Smooth muscle cell (in vitro differentiated cells): ENCODE data around the gene LTA4H. TPM values are rescaled to one million over a fixed set of nuclear protein-coding genes. Genes with fewer than 3 reads are reported as not detected.

Source experiments
- DNase-seq: peaks from one replicate; lab custom pipeline; 2025; ENCODE audit not compliant: unreplicated experiment; lab: John Stamatoyannopoulos, UW
- H2AFZ ChIP-seq: fragments of 200-600 bp; sonication (generic); 2 replicates; pipeline ENCODE4 v1.6.0; 2016; ENCODE audit warnings: antibody characterized with exemption, low read depth, mild to moderate bottlenecking
- H3F3A ChIP-seq: fragments of 200-600 bp; sonication (generic); 2 replicates; pipeline ENCODE4 v1.6.0; 2017; ENCODE audit warnings: antibody characterized with exemption, low read depth
- H3K27ac ChIP-seq: fragments of 200-600 bp; sonication (generic); 2 replicates; pipeline ENCODE4 v1.5.1; 2016; ENCODE audit warnings: low read depth, mild to moderate bottlenecking
- H3K27me3 ChIP-seq: fragments of 200-600 bp; sonication (generic); 2 replicates; pipeline ENCODE4 v1.6.1; 2016; ENCODE audit warnings: low read depth, mild to moderate bottlenecking
- H3K36me3 ChIP-seq: fragments of 200-600 bp; sonication (generic); 2 replicates; pipeline ENCODE4 v1.5.1; 2016; ENCODE audit warnings: low read depth
- H3K4me1 ChIP-seq: fragments of 200-600 bp; sonication (generic); 2 replicates; pipeline ENCODE4 v1.5.1; 2016; ENCODE audit warnings: low read depth
- H3K4me2 ChIP-seq: fragments of 200-600 bp; sonication (generic); 2 replicates; pipeline ENCODE4 v1.6.0; 2016; ENCODE audit warnings: mild to moderate bottlenecking
- H3K4me3 ChIP-seq: fragments of 200-600 bp; sonication (generic); 2 replicates; pipeline ENCODE4 v1.5.1; 2016; ENCODE audit warnings: mild to moderate bottlenecking
- H3K79me2 ChIP-seq: fragments of 200-600 bp; sonication (generic); 2 replicates; pipeline ENCODE4 v1.6.0; 2016; ENCODE audit warnings: low read depth, mild to moderate bottlenecking
- H3K9ac ChIP-seq: fragments of 200-600 bp; sonication (generic); 2 replicates; pipeline ENCODE4 v1.6.0; 2016; ENCODE audit warnings: low read depth
- H3K9me3 ChIP-seq: fragments of 200-600 bp; sonication (generic); replicated peaks from 2 replicates; pipeline ENCODE4 v1.5.1; 2016; ENCODE audit warnings: low read depth
- H4K20me1 ChIP-seq: fragments of 200-600 bp; sonication (generic); 2 replicates; pipeline ENCODE4 v1.6.0; 2016; ENCODE audit warnings: low read depth
- WGBS: methylation state at CpG from one replicate; pipeline ENCODE4 v1.1.7; 2016; ENCODE audit warnings: low lambda C conversion rate; 5-methylcytosine and 5-hydroxymethylcytosine counted together
- polyA plus RNA-seq: library from polyadenylated mRNA; unstranded; fragments of >200 nt; fragmentation: Nextera tagmentation; extraction: Ambion mirVana; gene quantifications from 2 replicates; pipeline ENCODE4 v1.2.1, GENCODE V29; 2016
- total RNA-seq: library from RNA; depleted of rRNA; stranded (reverse); fragments of >200 nt; gene quantifications from 2 replicates; pipeline ENCODE4 v1.2.3, GENCODE V29; 2014
- TF ChIP-seq, protein P1 (sequence below): fragments of 200-600 bp; sonication (generic); IDR thresholded peaks from 2 replicates; pipeline ENCODE4 v1.5.1; 2017; ENCODE audit warnings: borderline replicate concordance, mild to moderate bottlenecking, antibody characterized with exemption; ENCODE audit not compliant: insufficient read depth, poor library complexity, severe bottlenecking

Gene LTA4H
- total and polyA plus RNA-seq, 2 experiments from 2014 or later = 33.9 to 74.4 TPM

GRCh38 chr12:95986635-95987570, 48.5 kb downstream of the LTA4H start:
- H3F3A ChIP-seq = no peaks in the 10 kb centered on the region
- H3K27me3 ChIP-seq = peaks cover 7% of the 10 kb centered on the region
- no peak overlapping the region for H3K9ac ChIP-seq
- no peaks in the 10 kb centered on the region for H4K20me1 ChIP-seq
- TF ChIP-seq, protein P1, sequence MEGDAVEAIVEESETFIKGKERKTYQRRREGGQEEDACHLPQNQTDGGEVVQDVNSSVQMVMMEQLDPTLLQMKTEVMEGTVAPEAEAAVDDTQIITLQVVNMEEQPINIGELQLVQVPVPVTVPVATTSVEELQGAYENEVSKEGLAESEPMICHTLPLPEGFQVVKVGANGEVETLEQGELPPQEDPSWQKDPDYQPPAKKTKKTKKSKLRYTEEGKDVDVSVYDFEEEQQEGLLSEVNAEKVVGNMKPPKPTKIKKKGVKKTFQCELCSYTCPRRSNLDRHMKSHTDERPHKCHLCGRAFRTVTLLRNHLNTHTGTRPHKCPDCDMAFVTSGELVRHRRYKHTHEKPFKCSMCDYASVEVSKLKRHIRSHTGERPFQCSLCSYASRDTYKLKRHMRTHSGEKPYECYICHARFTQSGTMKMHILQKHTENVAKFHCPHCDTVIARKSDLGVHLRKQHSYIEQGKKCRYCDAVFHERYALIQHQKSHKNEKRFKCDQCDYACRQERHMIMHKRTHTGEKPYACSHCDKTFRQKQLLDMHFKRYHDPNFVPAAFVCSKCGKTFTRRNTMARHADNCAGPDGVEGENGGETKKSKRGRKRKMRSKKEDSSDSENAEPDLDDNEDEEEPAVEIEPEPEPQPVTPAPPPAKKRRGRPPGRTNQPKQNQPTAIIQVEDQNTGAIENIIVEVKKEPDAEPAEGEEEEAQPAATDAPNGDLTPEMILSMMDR = no peak
- no peak overlapping the region for H2AFZ ChIP-seq
- H3K4me2 ChIP-seq = no peak overlapping the region
- WGBS = 66% methylated on average over 14 of the region's 14 CpGs
- no peaks in the 10 kb centered on the region for H3K4me1 ChIP-seq
- H3K36me3 ChIP-seq = no peaks in the 10 kb centered on the region
- H3K27ac ChIP-seq = no peak overlapping the region
- H3K79me2 ChIP-seq = no peaks in the 10 kb centered on the region
- H3K4me3 ChIP-seq = no peak overlapping the region
- no peak for DNase-seq
- H3K9me3 ChIP-seq = no peaks in the 10 kb centered on the region

DNA sequence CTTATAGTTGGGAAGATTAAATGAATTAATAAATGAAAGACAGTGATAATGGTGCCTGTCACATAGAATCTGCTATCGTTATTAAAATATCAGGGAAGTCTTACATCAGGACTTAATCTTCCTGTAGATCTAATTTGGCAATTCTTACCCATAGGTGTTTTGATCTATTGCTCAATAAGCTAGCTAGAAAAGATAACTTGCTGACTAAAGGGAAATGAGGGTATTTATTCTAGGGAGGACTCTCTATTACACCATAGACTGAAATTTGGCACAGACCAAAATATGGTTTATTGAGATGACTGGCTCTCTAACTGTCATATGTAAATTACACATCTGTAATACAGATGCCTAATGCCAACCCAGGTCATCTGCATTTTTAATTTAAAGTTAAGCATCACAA, 50.7 kb downstream of the LTA4H start:
- H3K4me1 ChIP-seq = no peaks in the 10 kb centered on the region
- no peaks in the 10 kb centered on the region for H3F3A ChIP-seq
- H3K27ac ChIP-seq = no peak overlapping the region
- no peak for DNase-seq
- no peaks in the 10 kb centered on the region for H3K36me3 ChIP-seq
- no peak overlapping the region for H3K4me2 ChIP-seq
- no peaks in the 10 kb centered on the region for H3K79me2 ChIP-seq
- H3K27me3 ChIP-seq = peaks cover 7% of the 10 kb centered on the region
- H3K9me3 ChIP-seq = no peaks in the 10 kb centered on the region
- 97% methylated on average over 1 of the region's 1 CpG for WGBS
- H3K4me3 ChIP-seq = no peak overlapping the region
- H4K20me1 ChIP-seq = no peaks in the 10 kb centered on the region
- no peak overlapping the region for H3K9ac ChIP-seq
- TF ChIP-seq, protein P1 = no peak
- no peak overlapping the region for H2AFZ ChIP-seq

- TF ChIP-seq, protein P1 = no peak
- Histone ChIP-seq H3F3A (no peaks in the 10 kb centered on the region), H3K36me3 (no peaks in the 10 kb centered on the region), H3K4me1 (no peaks in the 10 kb centered on the region), H3K79me2 (no peaks in the 10 kb centered on the region), H3K27me3 (no peaks in the 10 kb centered on the region), H3K4me2 (no peak overlapping the region), H3K9me3 (no peaks in the 10 kb centered on the region), H3K4me3 (no peak overlapping the region), H3K27ac (no peak overlapping the region), H2AFZ (no peak overlapping the region), H3K9ac (no peak overlapping the region), H4K20me1 (no peaks in the 10 kb centered on the region)
- no peak for DNase-seq
- WGBS = 85% methylated on average over 1 of the region's 1 CpG
These were observed 52.8 kb downstream of the LTA4H start for GRCh38 chr12:95982602-95983001.
